ENCODE results near the gene CTSC. TPM values are rescaled to one million over a fixed set of nuclear protein-coding genes. Genes with fewer than 3 reads are reported as not detected.
A peak's percentile ranks its signal among the peaks of the same experiment; 100 is the strongest.

CTSC gene
- total RNA-seq, 1 donor from 2014 or later, result 20.3 TPM

GRCh38 chr11:88353835-88354496 is 16.4 kb upstream of the CTSC start:
- intact Hi-C loops (cut with micrococcal nuclease), result no loop called here
- ATAC-seq, result no peak

GRCh38 chr11:88353386-88353785 is 15.8 kb upstream of the CTSC start:
- no peak for ATAC-seq
- intact Hi-C loops (cut with micrococcal nuclease), result no loop called here
- DNase-seq, result no peak

More at GRCh38 chr11:88353835-88354496, 16.4 kb upstream of the CTSC start:
- DNase-seq, result no peak

- DNase-seq (no peak), ATAC-seq (no peak)
- intact Hi-C loops (cut with micrococcal nuclease), result no loop called here
Measured at GRCh38 chr11:88352139-88352538, 14.6 kb upstream of the CTSC start.

- ATAC-seq, result no peak
- no peak for DNase-seq
- intact Hi-C loops (cut with micrococcal nuclease), result no loop called here
Measured at GRCh38 chr11:88348870-88349269, 11.3 kb upstream of the CTSC start.

GRCh38 chr11:88345949-88346348 is 8.4 kb upstream of the CTSC start:
- ATAC-seq, result no peak
- intact Hi-C loops (cut with micrococcal nuclease), result no loop called here
- no peak for DNase-seq

GRCh38 chr11:88345408-88345807 is 7.9 kb upstream of the CTSC start:
- no peak for ATAC-seq
- intact Hi-C loops (cut with micrococcal nuclease), result no loop called here
- DNase-seq, result no peak

GRCh38 chr11:88344869-88345268 is 7.3 kb upstream of the CTSC start:
- intact Hi-C loops (cut with micrococcal nuclease), result no loop called here
- ATAC-seq (no peak), DNase-seq (no peak)

- ATAC-seq (no peak), DNase-seq (no peak)
- intact Hi-C loops (cut with micrococcal nuclease), result no loop called here
Measured at GRCh38 chr11:88341522-88342251, 4.2 kb upstream of the CTSC start.

- ATAC-seq, result no peak
- intact Hi-C loops (cut with micrococcal nuclease), result no loop called here
- DNase-seq, result no peak
Measured at GRCh38 chr11:88340366-88340935, 2.9 kb upstream of the CTSC start.

GRCh38 chr11:88337987-88338668 is 592 bp upstream of the CTSC start:
- intact Hi-C loops (cut with micrococcal nuclease), result no loop called here
- ATAC-seq, result peak; percentile 82
- peak; percentile 47 for DNase-seq

GRCh38 chr11:88335284-88335683 is 2.3 kb downstream of the CTSC start:
- intact Hi-C loops (cut with micrococcal nuclease), result no loop called here
- no peak for DNase-seq
- ATAC-seq, result no peak

- ATAC-seq (no peak), DNase-seq (no peak)
- intact Hi-C loops (cut with micrococcal nuclease), result no loop called here
Measured at GRCh38 chr11:88333862-88334261, 3.7 kb downstream of the CTSC start.

- no peak for ATAC-seq
- no peak for DNase-seq
- intact Hi-C loops (cut with micrococcal nuclease), result no loop called here
Measured at GRCh38 chr11:88332851-88333250, 4.7 kb downstream of the CTSC start.

GRCh38 chr11:88330826-88331428 is 6.6 kb downstream of the CTSC start:
- ATAC-seq, result no peak
- no peak for DNase-seq
- intact Hi-C loops (cut with micrococcal nuclease), result no loop called here

- intact Hi-C loops (cut with micrococcal nuclease), result no loop called here
- DNase-seq (no peak), ATAC-seq (no peak)
Measured at GRCh38 chr11:88329563-88330250, 7.8 kb downstream of the CTSC start.

GRCh38 chr11:88327462-88328143 is 9.9 kb downstream of the CTSC start:
- DNase-seq (no peak), ATAC-seq (no peak)
- intact Hi-C loops (cut with micrococcal nuclease), result no loop called here

- intact Hi-C loops (cut with micrococcal nuclease), result no loop called here
Measured at GRCh38 chr11:88327061-88327460, 10.5 kb downstream of the CTSC start.

GRCh38 chr11:88326099-88326498 is 11.4 kb downstream of the CTSC start:
- DNase-seq, result no peak
- intact Hi-C loops (cut with micrococcal nuclease), result no loop called here
- no peak for ATAC-seq

More at GRCh38 chr11:88327061-88327460, 10.5 kb downstream of the CTSC start:
- ATAC-seq (no peak), DNase-seq (no peak)
